ENCODE measurements around the gene PLET1. TPM values are rescaled to one million over a fixed set of nuclear protein-coding genes. Genes with fewer than 3 reads are reported as not detected.

The PLET1 gene
- total and polyA plus RNA-seq, 2 experiments from 2014 or later = not detected

GRCh38 chr11:112215621-112216020, 45.0 kb downstream of the PLET1 start:
- WGBS (ENCODE audit: low lambda C conversion rate, missing lambda C conversion rate) = 93% methylated on average over 6 of the region's 6 CpGs
- peaks cover 3% of the 10 kb centered on the region for H3K4me1 ChIP-seq (ENCODE audit: insufficient read depth)
- H3K9me2 ChIP-seq (replicated peaks; ENCODE audit: insufficient read depth) = no peaks in the 10 kb centered on the region
- no peak overlapping the region for H3K27ac ChIP-seq
- no peak overlapping the region for H2AFZ ChIP-seq
- no peaks in the 10 kb centered on the region for H3K36me3 ChIP-seq (replicated peaks; ENCODE audit: insufficient read depth, low read depth)
- no peaks in the 10 kb centered on the region for H4K20me1 ChIP-seq (ENCODE audit: insufficient read depth, poor library complexity, severe bottlenecking)
- no peaks in the 10 kb centered on the region for H3K27me3 ChIP-seq
- no peak for TF ChIP-seq CTCF (IDR thresholded peaks at IDR 0.05; ENCODE audit: poor library complexity)
- no peak for TF ChIP-seq EZH2phosphoT487 (IDR thresholded peaks at IDR 0.05; ENCODE audit: low read depth, severe bottlenecking, unreplicated experiment)
- no peak for TF ChIP-seq EZH2 (IDR thresholded peaks at IDR 0.05; ENCODE audit: borderline replicate concordance)
- no peak overlapping the region for H3K4me3 ChIP-seq
- no peaks in the 10 kb centered on the region for H3K79me2 ChIP-seq
- H3K9me3 ChIP-seq (ENCODE audit: low read depth) = no peaks in the 10 kb centered on the region
- no peak for DNase-seq (ENCODE audit: low spot score)
- no peak overlapping the region for H3K4me2 ChIP-seq

- H3K4me2 ChIP-seq = no peak overlapping the region
- no peak for DNase-seq (ENCODE audit: low spot score)
- H3K27ac ChIP-seq = no peak overlapping the region
- H3K4me3 ChIP-seq = no peak overlapping the region
- no peaks in the 10 kb centered on the region for H3K27me3 ChIP-seq
- no peaks in the 10 kb centered on the region for H4K20me1 ChIP-seq (ENCODE audit: insufficient read depth, poor library complexity, severe bottlenecking)
- H3K9me2 ChIP-seq (replicated peaks; ENCODE audit: insufficient read depth) = no peaks in the 10 kb centered on the region
- H3K79me2 ChIP-seq = no peaks in the 10 kb centered on the region
- no peaks in the 10 kb centered on the region for H3K36me3 ChIP-seq (replicated peaks; ENCODE audit: insufficient read depth, low read depth)
- H2AFZ ChIP-seq = no peak overlapping the region
- H3K9me3 ChIP-seq (ENCODE audit: low read depth) = no peaks in the 10 kb centered on the region
- peaks cover 3% of the 10 kb centered on the region for H3K4me1 ChIP-seq (ENCODE audit: insufficient read depth)
- TF ChIP-seq CTCF (IDR thresholded peaks at IDR 0.05; ENCODE audit: poor library complexity) (no peak), EZH2phosphoT487 (IDR thresholded peaks at IDR 0.05; ENCODE audit: low read depth, severe bottlenecking, unreplicated experiment) (no peak), EZH2 (IDR thresholded peaks at IDR 0.05; ENCODE audit: borderline replicate concordance) (no peak)
- 71% methylated on average over 4 of the region's 4 CpGs for WGBS (ENCODE audit: low lambda C conversion rate, missing lambda C conversion rate)
Observed at GRCh38 chr11:112213753-112214152, 46.9 kb downstream of the PLET1 start.

DNA sequence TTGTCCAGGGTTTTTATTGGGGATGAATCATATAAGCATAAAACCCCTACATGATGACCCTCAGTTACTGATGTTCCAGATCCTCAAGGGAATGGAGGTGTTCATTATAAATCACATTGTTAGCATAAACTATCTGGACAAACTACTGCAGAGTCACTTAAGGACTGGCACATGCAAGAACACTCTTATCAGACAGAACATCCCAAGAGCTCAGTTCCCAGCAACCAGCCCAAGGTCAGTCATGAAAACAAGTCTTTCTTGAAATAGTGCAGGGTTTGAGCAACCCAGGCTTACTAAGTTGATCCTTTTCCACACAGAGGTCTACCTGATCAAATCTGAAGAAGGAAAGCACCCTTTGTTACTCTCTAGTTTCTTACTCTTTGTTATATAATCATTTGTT, 48.0 kb downstream of the PLET1 start:
- Histone ChIP-seq H3K36me3 (replicated peaks; ENCODE audit: insufficient read depth, low read depth) (no peaks in the 10 kb centered on the region), H3K79me2 (no peaks in the 10 kb centered on the region), H3K9me2 (replicated peaks; ENCODE audit: insufficient read depth) (no peaks in the 10 kb centered on the region), H3K4me2 (no peak overlapping the region), H2AFZ (no peak overlapping the region), H3K4me1 (ENCODE audit: insufficient read depth) (peaks cover 3% of the 10 kb centered on the region), H3K9me3 (ENCODE audit: low read depth) (no peaks in the 10 kb centered on the region), H4K20me1 (ENCODE audit: insufficient read depth, poor library complexity, severe bottlenecking) (no peaks in the 10 kb centered on the region), H3K27me3 (no peaks in the 10 kb centered on the region), H3K27ac (peak overlapping the region; percentile 46), H3K4me3 (no peak overlapping the region)
- DNase-seq (ENCODE audit: low spot score) = peak; percentile 42
- TF ChIP-seq CTCF (IDR thresholded peaks at IDR 0.05; ENCODE audit: poor library complexity) = no peak
- no peak for TF ChIP-seq EZH2 (IDR thresholded peaks at IDR 0.05; ENCODE audit: borderline replicate concordance)
- no peak for TF ChIP-seq EZH2phosphoT487 (IDR thresholded peaks at IDR 0.05; ENCODE audit: low read depth, severe bottlenecking, unreplicated experiment)

DNA sequence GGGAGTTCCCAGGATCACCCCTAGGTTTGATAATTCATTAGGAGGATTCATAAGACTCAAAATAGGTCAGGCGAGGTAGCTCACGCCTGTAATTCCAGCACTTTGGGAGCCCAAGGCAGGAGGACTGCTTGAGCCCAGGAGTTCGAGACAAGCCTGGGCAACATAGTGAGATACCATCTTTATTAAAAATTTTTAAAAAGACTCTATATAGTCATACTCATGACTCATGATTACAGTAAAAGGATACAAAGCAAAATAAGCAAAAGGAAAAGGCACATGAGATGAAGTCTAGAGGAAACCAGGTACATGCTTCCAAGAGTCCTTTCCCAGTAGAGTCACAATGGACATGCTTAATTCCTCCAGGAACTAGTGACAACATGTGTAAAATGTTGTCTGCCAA, 48.4 kb downstream of the PLET1 start:
- H3K4me2 ChIP-seq = no peak overlapping the region

More for the DNA sequence above, 48.4 kb downstream of the PLET1 start:
- Histone ChIP-seq H3K79me2 (no peaks in the 10 kb centered on the region), H3K27ac (peak overlapping the region; percentile 46), H3K27me3 (no peaks in the 10 kb centered on the region), H3K4me1 (ENCODE audit: insufficient read depth) (peaks cover 3% of the 10 kb centered on the region), H3K9me3 (ENCODE audit: low read depth) (no peaks in the 10 kb centered on the region), H3K4me3 (no peak overlapping the region), H4K20me1 (ENCODE audit: insufficient read depth, poor library complexity, severe bottlenecking) (no peaks in the 10 kb centered on the region), H2AFZ (no peak overlapping the region), H3K9me2 (replicated peaks; ENCODE audit: insufficient read depth) (no peaks in the 10 kb centered on the region), H3K36me3 (replicated peaks; ENCODE audit: insufficient read depth, low read depth) (no peaks in the 10 kb centered on the region)
- 86% methylated on average over 3 of the region's 3 CpGs for WGBS (ENCODE audit: low lambda C conversion rate, missing lambda C conversion rate)
- TF ChIP-seq CTCF (IDR thresholded peaks at IDR 0.05; ENCODE audit: poor library complexity) = no peak
- no peak for TF ChIP-seq EZH2 (IDR thresholded peaks at IDR 0.05; ENCODE audit: borderline replicate concordance)
- TF ChIP-seq EZH2phosphoT487 (IDR thresholded peaks at IDR 0.05; ENCODE audit: low read depth, severe bottlenecking, unreplicated experiment) = no peak
- DNase-seq (ENCODE audit: low spot score) = no peak

Measured in hepatocyte (in vitro differentiated cells).